ENCODE results near the gene UGCG.

DNA sequence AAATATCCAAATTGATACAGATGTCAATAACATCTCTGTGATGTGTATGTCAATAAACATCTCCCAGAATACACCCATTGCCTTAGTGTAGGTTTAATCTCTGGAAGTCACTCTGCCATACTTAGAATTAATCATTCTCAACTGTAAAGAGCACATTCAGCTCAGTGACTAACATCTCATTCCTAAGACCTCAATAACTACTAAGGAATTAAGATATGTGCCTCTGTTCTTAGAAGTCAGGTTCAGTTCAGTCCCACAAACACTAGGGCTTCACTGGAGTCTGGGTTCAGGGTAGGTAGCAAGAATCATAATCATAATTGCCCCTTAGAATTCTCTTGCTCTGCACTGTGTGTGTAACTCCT lies 31.7 kb downstream of the UGCG start:
- TF ChIP-seq CTCF (conservative IDR thresholded peaks at IDR 0.05; ENCODE audit: low read length) (no peak), EZH2phosphoT487 (IDR thresholded peaks at IDR 0.05; ENCODE audit: borderline replicate concordance) (no peak)
